IMR-90 (cell line): ENCODE results near the gene GCLC. TPM values are rescaled to one million over a fixed set of nuclear protein-coding genes. Genes with fewer than 3 reads are reported as not detected.
A peak's percentile ranks its signal among the peaks of the same experiment; 100 is the strongest.

Experiments
- ATAC-seq: fragments of 200-7000 bp; cut with Tn5 transposase; 2 replicates; pipeline ENCODE4 v1.9.1; 2020; ENCODE audit warnings: low read depth, mild to moderate bottlenecking, moderate library complexity
- BruUV-seq: library from RNA; stranded (reverse); fragments of 400-500 nt; replicated peaks from 2 replicates; lab custom pipeline; 2021; lab: Mats Ljungman, UMichigan
- CTCF ChIA-PET: fragments of 300-600 bp; formaldehyde crosslinking; extraction: SDS; loops from one replicate; lab custom pipeline; 2021; ENCODE audit warnings: antibody characterized with exemption; lab: Yijun Ruan, JAX
- POLR2A ChIA-PET: fragments of 300-600 bp; sonication (Branson Sonifier 250); formaldehyde crosslinking; loops from one replicate; lab custom pipeline; 2022; ENCODE audit warnings: antibody characterized with exemption; ENCODE audit not compliant: unreplicated experiment; lab: Charles Lee
- DNase-seq: peaks from one replicate; pipeline ENCODE4 v3.0.0; 2013
- H2AFZ ChIP-seq: replicated peaks from 2 replicates; pipeline ENCODE3; 2013; ENCODE audit warnings: low read length, mild to moderate bottlenecking; ENCODE audit not compliant: poor library complexity
- H2AK5ac ChIP-seq: 2 replicates; pipeline ENCODE4 v1.6.1; 2013; ENCODE audit warnings: low read depth, low read length, inconsistent platforms
- H2AK9ac ChIP-seq: replicated peaks from 2 replicates; pipeline ENCODE3; 2013; ENCODE audit warnings: mild to moderate bottlenecking, low read depth, low read length, moderate library complexity; ENCODE audit not compliant: poor library complexity
- H2BK120ac ChIP-seq: 2 replicates; pipeline ENCODE4 v1.6.1; 2013; ENCODE audit warnings: low read depth, low read length, inconsistent platforms
- H2BK15ac ChIP-seq: 3 replicates; pipeline ENCODE4 v1.6.1; 2013; ENCODE audit warnings: low read depth, low read length, inconsistent platforms
- H2BK20ac ChIP-seq: 2 replicates; pipeline ENCODE4 v1.6.1; 2013; ENCODE audit warnings: low read depth, mild to moderate bottlenecking, inconsistent platforms, low read length, moderate library complexity
- H2BK5ac ChIP-seq: 2 replicates; pipeline ENCODE4 v1.6.1; 2013; ENCODE audit warnings: mild to moderate bottlenecking, low read depth, low read length, inconsistent platforms; ENCODE audit not compliant: poor library complexity, severe bottlenecking
- H3K14ac ChIP-seq: replicated peaks from 2 replicates; pipeline ENCODE4 v1.6.1; 2013; ENCODE audit warnings: low read depth, low read length, inconsistent platforms
- H3K18ac ChIP-seq: 2 replicates; pipeline ENCODE4 v1.6.1; 2013; ENCODE audit warnings: low read depth, low read length, control low read depth
- H3K23ac ChIP-seq: 2 replicates; pipeline ENCODE4 v1.6.1; 2013; ENCODE audit warnings: low read depth, low read length, inconsistent platforms
- H3K27ac ChIP-seq: 2 replicates; pipeline ENCODE4 v1.5.1; 2013; ENCODE audit warnings: mild to moderate bottlenecking, control low read depth, low read length; ENCODE audit not compliant: insufficient read depth
- H3K27me3 ChIP-seq: 2 replicates; pipeline ENCODE4 v1.6.1; 2013; ENCODE audit warnings: low read length; ENCODE audit not compliant: control insufficient read depth, insufficient read depth
- H3K36me3 ChIP-seq: 2 replicates; pipeline ENCODE4 v1.6.1; 2013; ENCODE audit warnings: low read length, mixed read lengths; ENCODE audit not compliant: control insufficient read depth, insufficient read depth
- H3K4ac ChIP-seq: 2 replicates; pipeline ENCODE4 v1.6.1; 2013; ENCODE audit warnings: low read depth, low read length, inconsistent platforms
- H3K4me1 ChIP-seq: 2 replicates; pipeline ENCODE4 v1.6.1; 2013; ENCODE audit warnings: low read length, mixed read lengths; ENCODE audit not compliant: control insufficient read depth, insufficient read depth
- H3K4me2 ChIP-seq: 2 replicates; pipeline ENCODE4 v1.6.1; 2013; ENCODE audit warnings: low read depth, mild to moderate bottlenecking, control low read depth, low read length, moderate library complexity
- H3K4me3 ChIP-seq: 2 replicates; pipeline ENCODE4 v1.5.1; 2013; ENCODE audit warnings: low read depth, mild to moderate bottlenecking, control low read depth, low read length, moderate library complexity; ENCODE audit not compliant: insufficient read depth
- H3K56ac ChIP-seq: 2 replicates; pipeline ENCODE4 v1.6.1; 2013; ENCODE audit warnings: low read length, inconsistent platforms; ENCODE audit not compliant: insufficient read depth; ENCODE audit errors: extremely low read depth
- H3K79me1 ChIP-seq, 2 experiments: 2 replicates each; pipeline ENCODE4 v1.6.1; 2013; ENCODE audit warnings: low read length in 2 of 2, inconsistent platforms in 1 of 2, low read depth in 1 of 2
- H3K9ac ChIP-seq: 2 replicates; pipeline ENCODE4 v1.6.1; 2013; ENCODE audit warnings: low read depth, low read length, control low read depth
- H3K9me1 ChIP-seq: 2 replicates; pipeline ENCODE4 v1.6.1; 2013; ENCODE audit warnings: low read length, inconsistent platforms; ENCODE audit not compliant: insufficient read depth
- H3K9me3 ChIP-seq: 2 replicates; pipeline ENCODE4 v1.6.1; 2013; ENCODE audit warnings: low read length; ENCODE audit not compliant: control insufficient read depth, insufficient read depth
- H4K20me1 ChIP-seq: 2 replicates; pipeline ENCODE4 v1.6.1; 2013; ENCODE audit warnings: low read length, inconsistent platforms; ENCODE audit not compliant: insufficient read depth
- H4K5ac ChIP-seq: 2 replicates; pipeline ENCODE4 v1.6.1; 2013; ENCODE audit warnings: mild to moderate bottlenecking, low read depth, low read length, control low read depth
- H4K8ac ChIP-seq, 2 experiments: 2 replicates each; pipeline ENCODE4 v1.6.1; 2013; ENCODE audit warnings: low read depth in 2 of 2, low read length in 2 of 2, control low read depth in 1 of 2, inconsistent platforms in 1 of 2
- H4K91ac ChIP-seq: 2 replicates; pipeline ENCODE4 v1.6.1; 2013; ENCODE audit warnings: low read depth, low read length, inconsistent platforms; ENCODE audit not compliant: insufficient read depth
- BHLHE40 ChIP-seq: fragments of 150-350 bp; IDR thresholded peaks from 2 replicates; pipeline ENCODE4 v1.6.1; 2016; ENCODE audit warnings: mild to moderate bottlenecking, low read depth, low read length
- CEBPB ChIP-seq: IDR thresholded peaks from 2 replicates; pipeline ENCODE4 v1.6.1; 2012; ENCODE audit warnings: low read depth, low read length, improper control_type of control experiment
- CHD1 ChIP-seq: IDR thresholded peaks from 2 replicates; pipeline ENCODE4 v1.6.1; 2012; ENCODE audit warnings: low read depth, low read length, improper control_type of control experiment
- ELK1 ChIP-seq: fragments of 150-350 bp; IDR thresholded peaks from 2 replicates; pipeline ENCODE4 v1.6.1; 2016; ENCODE audit warnings: low read depth, mild to moderate bottlenecking, low read length, moderate library complexity, borderline replicate concordance
- FOS ChIP-seq: fragments of 150-350 bp; IDR thresholded peaks from 2 replicates; pipeline ENCODE4 v1.6.1; 2016; ENCODE audit warnings: low read depth, low read length
- MAFK ChIP-seq: IDR thresholded peaks from 2 replicates; pipeline ENCODE4 v1.6.1; 2012; ENCODE audit warnings: low read depth, low read length, improper control_type of control experiment
- MAZ ChIP-seq: IDR thresholded peaks from 2 replicates; pipeline ENCODE4 v1.6.1; 2012; ENCODE audit warnings: low read depth, mild to moderate bottlenecking, low read length, improper control_type of control experiment, moderate library complexity, borderline replicate concordance
- MXI1 ChIP-seq: IDR thresholded peaks from 2 replicates; pipeline ENCODE4 v1.6.1; 2012; ENCODE audit warnings: low read depth, mild to moderate bottlenecking, low read length, moderate library complexity, borderline replicate concordance
- NFE2L2 ChIP-seq: fragments of 150-350 bp; IDR thresholded peaks from 2 replicates; pipeline ENCODE4 v1.6.1; 2016; ENCODE audit warnings: low read depth, mild to moderate bottlenecking, low read length
- POLR2A ChIP-seq: IDR thresholded peaks from 2 replicates; pipeline ENCODE4 v1.6.1; 2012; ENCODE audit warnings: mild to moderate bottlenecking, low read depth, low read length
- RAD21 ChIP-seq: IDR thresholded peaks from 2 replicates; pipeline ENCODE4 v1.6.1; 2012; ENCODE audit warnings: low read length, improper control_type of control experiment
- RCOR1 ChIP-seq: IDR thresholded peaks from 2 replicates; pipeline ENCODE4 v1.6.1; 2012; ENCODE audit warnings: mild to moderate bottlenecking, low read length, improper control_type of control experiment; ENCODE audit not compliant: insufficient replicate concordance
- RFX5 ChIP-seq: IDR thresholded peaks from 2 replicates; pipeline ENCODE4 v1.8.0; 2012; ENCODE audit warnings: low read depth, mild to moderate bottlenecking, low read length, moderate library complexity
- SMC3 ChIP-seq: fragments of 150-350 bp; IDR thresholded peaks from 2 replicates; pipeline ENCODE4 v1.6.1; 2016; ENCODE audit warnings: low read depth, mild to moderate bottlenecking, antibody characterized with exemption, low read length, moderate library complexity
- whole genome bisulfite sequencing, 2 experiments: methylation state at CpG; one replicate each; pipeline versions ENCODE4 v1.1.5 to v1.1.7; 2013; ENCODE audit warnings: missing lambda C conversion rate in 2 of 2; ENCODE audit not compliant: insufficient read length in 1 of 2; ENCODE audit errors: extremely low coverage in 2 of 2; 5-methylcytosine and 5-hydroxymethylcytosine counted together
- dilution Hi-C: fragments of 300-500 bp; cut with HindIII; formaldehyde crosslinking; loops from one replicate; pipeline ENCODE4 v1.14.3; 2018; ENCODE audit warnings: low sequenced_read_pairs; ENCODE audit not compliant: unreplicated experiment
- in situ Hi-C: fragments of 300-500 bp; cut with MboI; formaldehyde crosslinking; loops from 3 replicates; pipeline ENCODE4 v1.14.3; 2019; ENCODE audit warnings: low sequenced_read_pairs, inconsistent platforms, mixed read lengths
- intact Hi-C: fragments of 100-400 bp; cut with micrococcal nuclease; formaldehyde crosslinking; loops from 2 replicates; pipeline ENCODE4 v1.10.0; 2022
- polyA plus RNA-seq, 3 experiments: library from polyadenylated mRNA; depleted of rRNA; stranded (reverse); fragments of >200 nt; gene quantifications; 2 replicates each; pipeline ENCODE4 v1.2.3, GENCODE V29; 2012; ENCODE audit warnings: low replicate concordance in 1 of 3
- total RNA-seq: library from RNA; depleted of rRNA; stranded (reverse); fragments of >200 nt; gene quantifications from 2 replicates; pipeline ENCODE4 v1.2.3, GENCODE V29; 2012
- TF ChIP-seq, protein P1 (sequence below): fragments of 150-350 bp; IDR thresholded peaks from 2 replicates; pipeline ENCODE4 v1.6.1; 2017; ENCODE audit warnings: mild to moderate bottlenecking, antibody characterized with exemption, low read length, low read depth
- TF ChIP-seq, protein P2 (sequence below): conservative IDR thresholded peaks from 2 replicates; pipeline ENCODE4 v1.5.1; 2012; ENCODE audit warnings: mild to moderate bottlenecking, low read depth, low read length, improper control_type of control experiment

Gene GCLC
- total and polyA plus RNA-seq, 2 of the 4 experiments (the other 2 are of a cell fraction) = 14.2 to 24.2 TPM

GRCh38 chr6:53532942-53533341 is 12.0 kb downstream of the GCLC start:
- intact Hi-C loops = no loop called here
- no peak overlapping the region for H2BK120ac ChIP-seq

More at GRCh38 chr6:53532942-53533341, 12.0 kb downstream of the GCLC start:
- BruUV-seq = no TSS peak
- ChIA-PET CTCF (no interaction called here), POLR2A (interaction anchor here (0.6 kb wide), 1 partner anchor 9 kb away, joined by 3 read pairs; no protein-coding TSS in a partner anchor)
- H4K20me1 ChIP-seq = peaks cover 22% of the 10 kb centered on the region; the same call in 1 of the 2 replicates
- H2BK20ac ChIP-seq = no peak overlapping the region
- dilution Hi-C loops (no loop called here), in situ Hi-C loops (loop anchor here (10.0 kb wide), 1 partner anchor 262 kb away; the partner anchor contains the start of gene LRRC1)
- H3K79me1 ChIP-seq = peaks cover 34 to 59% of the 10 kb centered on the region in 2 experiments
- no peaks in the 10 kb centered on the region for H3K27me3 ChIP-seq
- TF ChIP-seq FOS = no peak
- TF ChIP-seq, protein P1, sequence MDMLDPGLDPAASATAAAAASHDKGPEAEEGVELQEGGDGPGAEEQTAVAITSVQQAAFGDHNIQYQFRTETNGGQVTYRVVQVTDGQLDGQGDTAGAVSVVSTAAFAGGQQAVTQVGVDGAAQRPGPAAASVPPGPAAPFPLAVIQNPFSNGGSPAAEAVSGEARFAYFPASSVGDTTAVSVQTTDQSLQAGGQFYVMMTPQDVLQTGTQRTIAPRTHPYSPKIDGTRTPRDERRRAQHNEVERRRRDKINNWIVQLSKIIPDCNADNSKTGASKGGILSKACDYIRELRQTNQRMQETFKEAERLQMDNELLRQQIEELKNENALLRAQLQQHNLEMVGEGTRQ = no peak
- TF ChIP-seq CEBPB = no peak
- no peak for TF ChIP-seq RCOR1
- no peak for TF ChIP-seq MAFK
- no peak for TF ChIP-seq NFE2L2
- no peak for TF ChIP-seq MAZ
- TF ChIP-seq ELK1 = no peak
- no peak for TF ChIP-seq SMC3
- no peak for TF ChIP-seq POLR2A
- TF ChIP-seq BHLHE40 = no peak
- no peak for TF ChIP-seq MXI1
- TF ChIP-seq RFX5 = no peak
- no peak for TF ChIP-seq RAD21
- TF ChIP-seq CHD1 = no peak
- TF ChIP-seq, protein P2, sequence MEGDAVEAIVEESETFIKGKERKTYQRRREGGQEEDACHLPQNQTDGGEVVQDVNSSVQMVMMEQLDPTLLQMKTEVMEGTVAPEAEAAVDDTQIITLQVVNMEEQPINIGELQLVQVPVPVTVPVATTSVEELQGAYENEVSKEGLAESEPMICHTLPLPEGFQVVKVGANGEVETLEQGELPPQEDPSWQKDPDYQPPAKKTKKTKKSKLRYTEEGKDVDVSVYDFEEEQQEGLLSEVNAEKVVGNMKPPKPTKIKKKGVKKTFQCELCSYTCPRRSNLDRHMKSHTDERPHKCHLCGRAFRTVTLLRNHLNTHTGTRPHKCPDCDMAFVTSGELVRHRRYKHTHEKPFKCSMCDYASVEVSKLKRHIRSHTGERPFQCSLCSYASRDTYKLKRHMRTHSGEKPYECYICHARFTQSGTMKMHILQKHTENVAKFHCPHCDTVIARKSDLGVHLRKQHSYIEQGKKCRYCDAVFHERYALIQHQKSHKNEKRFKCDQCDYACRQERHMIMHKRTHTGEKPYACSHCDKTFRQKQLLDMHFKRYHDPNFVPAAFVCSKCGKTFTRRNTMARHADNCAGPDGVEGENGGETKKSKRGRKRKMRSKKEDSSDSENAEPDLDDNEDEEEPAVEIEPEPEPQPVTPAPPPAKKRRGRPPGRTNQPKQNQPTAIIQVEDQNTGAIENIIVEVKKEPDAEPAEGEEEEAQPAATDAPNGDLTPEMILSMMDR = no peak
- no peak overlapping the region for H2AFZ ChIP-seq
- H4K91ac ChIP-seq = no peak overlapping the region
- no peak overlapping the region for H4K5ac ChIP-seq
- ATAC-seq (peak; percentile 22; the same call in 1 of the 2 replicates), DNase-seq (no peak)
- no peak overlapping the region; the same call in 1 of the 2 replicates for H3K4me2 ChIP-seq
- 0 out of 2 replicates have a peak, but pooled peaks cover 16% of the 10 kb centered on the region for H3K9me1 ChIP-seq
- H3K18ac ChIP-seq = no peak overlapping the region
- H3K4me1 ChIP-seq = peaks cover 26% of the 10 kb centered on the region
- H3K36me3 ChIP-seq = peaks cover 3% of the 10 kb centered on the region; the same call in 1 of the 2 replicates
- H3K27ac ChIP-seq = no peak overlapping the region
- no peak overlapping the region for H2BK5ac ChIP-seq
- no CpG with 5 or more reads among the region's 1 CpG for WGBS, 2 experiments
- H3K4ac ChIP-seq = no peak overlapping the region; the same call in 1 of the 2 replicates
- H3K14ac ChIP-seq = no peak overlapping the region
- no peak overlapping the region for H4K8ac ChIP-seq
- H2BK15ac ChIP-seq = no peak overlapping the region
- no peak overlapping the region for H3K56ac ChIP-seq
- no peak overlapping the region for H3K9ac ChIP-seq
- no peaks in the 10 kb centered on the region for H3K9me3 ChIP-seq
- H3K4me3 ChIP-seq = no peak overlapping the region
- H2AK9ac ChIP-seq = no peak overlapping the region
- no peak overlapping the region for H2AK5ac ChIP-seq
- H3K23ac ChIP-seq = no peak overlapping the region
